Measurements from ENCODE around the gene CAND2. TPM values are rescaled to one million over a fixed set of nuclear protein-coding genes. Genes with fewer than 3 reads are reported as not detected.

CAND2 gene
- total RNA-seq, 1 donor from 2014 or later: 11.3 TPM

DNA sequence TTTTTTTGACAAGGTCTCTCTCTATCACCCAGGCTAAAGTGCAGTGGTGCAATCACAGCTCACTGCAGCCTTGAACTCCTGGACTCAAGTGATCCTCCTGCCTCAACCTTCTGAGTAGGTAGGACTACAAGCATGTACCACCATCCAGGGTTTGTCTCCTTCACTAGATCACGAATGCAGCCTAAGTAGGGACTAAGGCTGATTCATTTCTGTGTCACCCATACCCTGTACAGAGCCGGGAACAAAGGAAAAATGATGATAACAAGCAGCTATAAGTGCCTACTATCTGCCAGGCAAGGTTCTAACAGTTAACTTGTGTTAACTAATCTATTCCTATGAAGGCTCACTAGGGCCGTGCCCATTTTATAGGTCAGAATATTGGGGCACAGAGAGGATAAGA, 44.4 kb upstream of the CAND2 start:
- Mint-ChIP-seq H3K36me3 (ENCODE audit: low read depth) (no peaks in the 10 kb centered on the region), H3K4me1 (ENCODE audit: low read depth) (peaks cover 26% of the 10 kb centered on the region), H3K27ac (ENCODE audit: unreplicated experiment) (peak overlapping the region; percentile 29), H3K4me3 (ENCODE audit: unreplicated experiment) (no peak overlapping the region), H3K9me3 (ENCODE audit: low read depth) (no peaks in the 10 kb centered on the region), H3K27me3 (ENCODE audit: low read depth) (no peaks in the 10 kb centered on the region)
- TF ChIP-seq, protein P1, sequence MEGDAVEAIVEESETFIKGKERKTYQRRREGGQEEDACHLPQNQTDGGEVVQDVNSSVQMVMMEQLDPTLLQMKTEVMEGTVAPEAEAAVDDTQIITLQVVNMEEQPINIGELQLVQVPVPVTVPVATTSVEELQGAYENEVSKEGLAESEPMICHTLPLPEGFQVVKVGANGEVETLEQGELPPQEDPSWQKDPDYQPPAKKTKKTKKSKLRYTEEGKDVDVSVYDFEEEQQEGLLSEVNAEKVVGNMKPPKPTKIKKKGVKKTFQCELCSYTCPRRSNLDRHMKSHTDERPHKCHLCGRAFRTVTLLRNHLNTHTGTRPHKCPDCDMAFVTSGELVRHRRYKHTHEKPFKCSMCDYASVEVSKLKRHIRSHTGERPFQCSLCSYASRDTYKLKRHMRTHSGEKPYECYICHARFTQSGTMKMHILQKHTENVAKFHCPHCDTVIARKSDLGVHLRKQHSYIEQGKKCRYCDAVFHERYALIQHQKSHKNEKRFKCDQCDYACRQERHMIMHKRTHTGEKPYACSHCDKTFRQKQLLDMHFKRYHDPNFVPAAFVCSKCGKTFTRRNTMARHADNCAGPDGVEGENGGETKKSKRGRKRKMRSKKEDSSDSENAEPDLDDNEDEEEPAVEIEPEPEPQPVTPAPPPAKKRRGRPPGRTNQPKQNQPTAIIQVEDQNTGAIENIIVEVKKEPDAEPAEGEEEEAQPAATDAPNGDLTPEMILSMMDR (IDR thresholded peaks at IDR 0.05): no peak
- no peak for DNase-seq (ENCODE audit: low spot score)

DNA sequence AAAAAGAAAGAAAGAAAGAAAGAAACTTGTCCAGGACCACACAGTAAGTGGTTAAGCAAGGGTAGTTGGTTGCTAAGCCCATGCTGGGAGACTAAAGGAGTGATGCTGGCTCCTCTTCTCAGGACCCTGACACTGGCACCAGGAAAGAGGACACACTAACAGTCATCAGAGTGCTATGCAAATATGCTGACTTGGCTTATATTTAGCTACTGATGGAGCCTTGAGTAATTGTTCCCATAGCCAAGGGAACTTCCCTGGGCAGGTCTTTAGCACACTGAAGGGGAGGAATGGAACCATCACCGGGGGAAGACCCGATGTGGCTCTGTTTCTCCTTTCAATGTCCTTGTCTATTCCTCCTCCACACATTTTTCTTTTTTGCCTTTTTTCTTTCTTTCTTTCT, 43.7 kb upstream of the CAND2 start:
- DNase-seq (ENCODE audit: low spot score): no peak
- Mint-ChIP-seq H3K4me3 (ENCODE audit: unreplicated experiment) (no peak overlapping the region), H3K9me3 (ENCODE audit: low read depth) (no peaks in the 10 kb centered on the region), H3K27me3 (ENCODE audit: low read depth) (no peaks in the 10 kb centered on the region), H3K27ac (ENCODE audit: unreplicated experiment) (no peak overlapping the region), H3K4me1 (ENCODE audit: low read depth) (peaks cover 26% of the 10 kb centered on the region), H3K36me3 (ENCODE audit: low read depth) (no peaks in the 10 kb centered on the region)
- TF ChIP-seq, protein P1 (IDR thresholded peaks at IDR 0.05): no peak

DNA sequence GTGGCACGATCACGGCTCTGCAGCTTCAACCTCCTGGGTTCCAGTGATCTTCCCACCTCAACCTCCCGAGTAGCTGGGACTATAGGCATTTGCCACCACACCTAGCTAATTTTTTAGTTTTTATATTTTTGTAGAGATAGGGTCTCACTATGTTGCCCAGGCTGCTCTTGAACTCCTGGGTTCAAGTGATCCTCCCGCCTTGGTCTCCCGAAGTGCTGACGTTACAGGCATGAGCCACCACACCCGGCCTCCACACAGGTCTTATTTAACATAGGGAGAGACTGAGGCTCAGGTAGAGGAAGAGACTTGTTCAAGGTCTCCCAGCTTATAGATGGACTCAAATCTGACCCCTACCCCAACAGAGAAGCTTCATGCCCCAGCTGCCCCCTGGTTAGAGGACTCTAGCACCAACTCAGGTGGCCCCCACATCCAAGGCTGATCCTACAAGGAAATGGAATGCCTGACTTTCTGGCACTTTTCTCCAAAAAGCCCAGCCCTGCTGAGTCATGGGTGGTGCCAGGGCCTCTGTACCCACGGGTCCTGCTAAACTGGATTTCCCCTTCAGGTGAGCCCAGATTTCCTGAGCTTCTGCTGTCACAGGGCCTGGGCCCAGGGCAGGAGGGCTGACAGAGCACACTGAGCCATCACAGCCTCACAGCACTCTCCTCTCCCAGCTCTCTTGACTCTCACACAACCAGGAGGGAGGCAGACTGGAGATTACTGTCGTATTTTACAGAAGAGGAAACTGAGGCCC, 43.0 kb upstream of the CAND2 start:
- H3K4me3 Mint-ChIP-seq (ENCODE audit: unreplicated experiment): no peak overlapping the region

DNA sequence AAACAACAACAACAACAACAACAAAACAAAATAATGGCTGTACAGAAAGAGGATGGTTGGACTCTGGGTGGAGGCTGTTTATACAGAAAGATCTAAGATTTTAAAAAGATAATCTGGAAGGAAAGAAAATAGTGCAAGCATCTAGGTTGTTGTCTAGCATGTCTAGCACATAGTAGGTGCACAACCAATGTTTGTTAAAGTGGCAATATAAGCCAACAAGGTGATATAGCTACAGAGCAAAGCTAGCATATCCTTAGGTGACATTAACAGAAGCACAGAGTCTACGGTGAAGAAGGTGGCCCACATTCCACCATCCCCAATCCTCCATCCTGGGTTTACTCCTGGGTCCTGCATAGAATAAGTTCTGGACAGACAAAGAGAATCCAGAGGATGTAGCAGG, 42.2 kb upstream of the CAND2 start:
- no peaks in the 10 kb centered on the region for H3K27me3 Mint-ChIP-seq (ENCODE audit: low read depth)
- H3K27ac Mint-ChIP-seq (ENCODE audit: unreplicated experiment): no peak overlapping the region
- TF ChIP-seq, protein P1 (IDR thresholded peaks at IDR 0.05): no peak
- DNase-seq (ENCODE audit: low spot score): no peak
- no peaks in the 10 kb centered on the region for H3K9me3 Mint-ChIP-seq (ENCODE audit: low read depth)
- peaks cover 39% of the 10 kb centered on the region for H3K4me1 Mint-ChIP-seq (ENCODE audit: low read depth)
- H3K36me3 Mint-ChIP-seq (ENCODE audit: low read depth): no peaks in the 10 kb centered on the region
- no peak overlapping the region for H3K4me3 Mint-ChIP-seq (ENCODE audit: unreplicated experiment)

More for the DNA sequence above, 43.0 kb upstream of the CAND2 start:
- no peak overlapping the region for H3K27ac Mint-ChIP-seq (ENCODE audit: unreplicated experiment)
- TF ChIP-seq, protein P1 (IDR thresholded peaks at IDR 0.05): no peak
- H3K27me3 Mint-ChIP-seq (ENCODE audit: low read depth): no peaks in the 10 kb centered on the region
- DNase-seq (ENCODE audit: low spot score): no peak
- H3K4me1 Mint-ChIP-seq (ENCODE audit: low read depth): peaks cover 32% of the 10 kb centered on the region
- no peaks in the 10 kb centered on the region for H3K36me3 Mint-ChIP-seq (ENCODE audit: low read depth)
- H3K9me3 Mint-ChIP-seq (ENCODE audit: low read depth): no peaks in the 10 kb centered on the region

DNA sequence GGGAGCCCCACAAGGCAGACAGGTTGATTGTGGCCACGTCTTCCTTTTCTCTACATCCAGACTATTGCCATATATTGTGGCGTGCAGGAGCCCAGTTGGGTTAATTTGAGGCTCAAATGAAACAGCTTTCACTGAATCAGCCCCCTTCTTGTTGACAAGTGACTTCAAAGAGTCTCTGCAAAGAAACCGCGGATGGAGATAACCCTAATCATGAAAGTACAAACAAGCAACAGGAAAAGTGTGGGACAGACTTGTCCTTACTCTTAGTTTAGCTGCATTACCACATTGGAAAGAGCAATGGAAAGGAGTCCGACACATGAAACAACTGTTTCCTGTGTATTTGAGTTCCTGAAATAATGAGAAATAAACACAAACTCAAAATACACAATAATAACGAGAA, 40.7 kb upstream of the CAND2 start:
- no peaks in the 10 kb centered on the region for H3K36me3 Mint-ChIP-seq (ENCODE audit: low read depth)
- TF ChIP-seq, protein P1 (IDR thresholded peaks at IDR 0.05): no peak
- H3K27me3 Mint-ChIP-seq (ENCODE audit: low read depth): no peaks in the 10 kb centered on the region
- H3K4me3 Mint-ChIP-seq (ENCODE audit: unreplicated experiment): no peak overlapping the region
- DNase-seq (ENCODE audit: low spot score): no peak
- H3K4me1 Mint-ChIP-seq (ENCODE audit: low read depth): peaks cover 36% of the 10 kb centered on the region
- H3K27ac Mint-ChIP-seq (ENCODE audit: unreplicated experiment): no peak overlapping the region
- no peaks in the 10 kb centered on the region for H3K9me3 Mint-ChIP-seq (ENCODE audit: low read depth)

All from chondrocyte (in vitro differentiated cells).